GM19043 (cell line): ENCODE results near the gene TMPRSS12.
A peak's percentile ranks its signal among the peaks of the same experiment; 100 is the strongest.
"Not testable (repeated sequence)": the region's sequence is repeated elsewhere in the genome, so short reads cannot be mapped to it uniquely, and the experiment has no call there.

Source experiments
- ATAC-seq: cut with Tn5 transposase; IDR thresholded peaks from one replicate; pipeline ENCODE4 v1.9.1; 2021; ENCODE audit warnings: low read depth; ENCODE audit not compliant: unreplicated experiment

Gene TMPRSS12

DNA sequence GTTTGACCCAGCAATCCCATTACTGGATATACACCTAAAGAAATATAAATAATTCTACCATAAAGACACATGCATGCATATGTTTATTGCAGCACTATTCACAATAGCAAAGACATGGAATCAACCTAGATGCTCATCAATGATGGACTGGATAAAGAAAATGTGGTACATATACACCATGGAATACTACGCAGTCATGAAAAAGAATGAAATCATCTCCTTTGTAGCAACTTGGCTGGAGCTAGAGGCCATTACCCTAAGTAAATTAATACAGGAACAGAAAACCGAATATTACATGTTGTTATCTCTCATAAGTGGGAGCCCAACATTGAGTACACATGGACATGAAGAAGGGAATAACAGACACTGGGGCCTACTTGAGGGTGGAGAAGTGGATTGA, 13.0 kb downstream of the TMPRSS12 start:
- not testable (repeated sequence) for ATAC-seq

DNA sequence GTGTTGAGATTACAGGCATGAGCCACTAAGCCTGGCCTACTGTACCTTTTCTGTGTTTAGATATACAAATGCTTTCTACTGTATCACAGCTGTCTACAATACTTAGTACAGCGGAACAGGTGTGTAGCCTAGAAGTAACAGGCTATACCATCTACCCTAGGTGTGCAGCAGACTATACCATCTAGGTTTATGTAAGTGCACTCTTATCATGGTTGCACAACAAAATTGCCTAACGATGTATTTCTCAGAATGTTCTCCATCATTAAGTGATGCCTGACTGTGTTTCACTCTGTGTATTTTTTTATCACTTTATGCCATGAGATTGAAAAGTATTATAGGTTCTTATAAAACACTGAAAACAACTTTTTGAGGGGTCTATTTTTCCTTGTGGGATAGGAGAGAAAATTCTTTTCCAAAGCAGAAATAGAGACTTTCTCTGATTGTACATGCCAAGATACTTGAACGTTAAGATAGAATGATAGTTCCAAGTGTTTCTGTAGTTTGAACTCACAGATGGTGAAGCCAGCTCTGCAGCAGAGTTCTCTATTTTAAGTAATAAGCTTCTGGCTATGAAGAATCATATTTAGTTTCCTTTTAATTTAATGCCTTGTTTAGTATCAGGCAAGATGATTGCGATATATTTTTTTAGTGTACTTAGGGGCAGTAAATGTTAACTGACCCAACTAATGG, 17.0 kb downstream of the TMPRSS12 start:
- no peak for ATAC-seq

DNA sequence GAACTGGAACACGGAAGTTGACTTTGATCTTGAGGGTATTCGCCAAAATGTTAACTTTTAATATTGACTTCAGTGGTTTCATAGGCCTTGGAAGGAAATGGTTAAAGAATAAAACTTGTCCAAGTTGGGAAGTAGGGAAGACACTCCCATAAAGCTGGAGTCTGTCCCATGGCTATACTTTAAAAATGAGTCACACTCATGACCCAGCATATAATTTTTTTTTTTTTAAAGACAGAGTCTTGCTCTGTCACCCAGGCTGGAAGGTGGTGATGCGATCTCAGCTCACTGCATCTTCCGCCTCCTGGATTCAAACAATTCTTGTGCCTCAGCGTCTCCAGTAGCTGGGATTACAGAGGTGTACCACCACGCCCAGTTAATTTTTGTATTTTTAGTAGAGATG, 19.6 kb downstream of the TMPRSS12 start:
- no peak for ATAC-seq

DNA sequence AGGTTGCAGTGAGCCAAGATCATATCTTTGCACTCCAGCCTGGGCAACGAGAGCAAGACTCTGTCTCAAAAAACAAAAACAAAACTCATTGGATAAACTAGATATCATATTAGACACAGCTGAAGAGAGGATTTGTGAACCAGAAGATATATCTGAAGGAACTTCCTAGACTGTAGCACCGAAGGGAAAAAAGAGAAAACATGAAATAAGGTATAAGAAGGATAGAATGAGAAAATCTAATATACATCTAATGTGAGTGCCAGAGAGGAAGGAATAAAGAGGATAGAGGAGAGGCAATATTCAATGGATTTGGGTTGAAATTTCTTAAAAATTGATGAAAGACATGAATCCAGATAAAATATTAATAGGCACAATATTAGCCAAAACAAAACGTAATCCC, 22.5 kb downstream of the TMPRSS12 start:
- ATAC-seq, result no peak

DNA sequence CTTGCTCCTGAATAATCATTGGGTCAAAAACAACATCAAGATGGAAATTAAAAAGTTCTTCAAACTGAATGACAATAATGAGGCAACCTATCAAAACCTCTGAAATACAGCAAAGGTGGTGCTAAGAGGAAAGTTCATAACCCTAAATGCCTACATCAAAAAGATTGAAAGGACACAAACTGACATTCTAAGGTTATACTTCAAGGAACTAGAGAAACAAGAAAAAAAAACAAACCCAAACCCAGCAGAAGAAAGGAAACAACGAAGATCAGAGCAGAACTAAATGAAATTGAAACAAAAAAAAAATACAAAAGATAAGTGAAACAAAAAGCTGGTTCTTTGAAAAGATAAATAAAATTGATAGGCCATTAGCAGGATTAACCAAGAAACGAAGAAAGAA, 26.2 kb downstream of the TMPRSS12 start:
- not testable (repeated sequence) for ATAC-seq

DNA sequence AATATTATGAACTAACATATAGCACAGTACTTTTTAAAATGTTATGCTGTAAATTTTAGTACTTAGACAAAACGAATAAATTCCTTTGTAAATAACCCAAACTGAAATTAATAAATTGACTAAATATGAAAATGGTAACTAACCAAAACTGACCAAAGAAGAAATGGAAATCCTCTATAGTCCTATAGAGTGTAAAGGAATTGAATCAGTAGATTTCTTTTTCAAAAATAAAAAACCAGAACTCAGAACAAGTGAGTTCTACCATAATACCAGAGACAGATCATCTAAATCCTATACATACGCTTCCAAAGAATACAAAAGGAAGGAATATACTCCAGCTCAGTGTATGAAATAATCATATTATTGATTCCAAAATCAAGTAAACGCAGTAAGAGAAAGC, 39.8 kb downstream of the TMPRSS12 start:
- ATAC-seq, result no peak

DNA sequence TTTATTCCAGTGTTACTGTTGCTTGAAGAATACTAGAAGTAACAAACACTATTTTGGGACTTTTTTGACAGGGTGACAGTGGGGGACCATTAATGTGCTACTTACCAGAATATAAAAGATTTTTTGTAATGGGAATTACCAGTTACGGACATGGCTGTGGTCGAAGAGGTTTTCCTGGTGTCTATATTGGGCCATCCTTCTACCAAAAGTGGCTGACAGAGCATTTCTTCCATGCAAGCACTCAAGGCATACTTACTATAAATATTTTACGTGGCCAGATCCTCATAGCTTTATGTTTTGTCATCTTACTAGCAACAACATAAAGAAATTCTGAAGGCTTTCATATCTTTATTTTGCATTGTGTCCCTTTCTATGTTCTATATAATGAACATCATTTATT, 44.5 kb downstream of the TMPRSS12 start:
- no peak for ATAC-seq

DNA sequence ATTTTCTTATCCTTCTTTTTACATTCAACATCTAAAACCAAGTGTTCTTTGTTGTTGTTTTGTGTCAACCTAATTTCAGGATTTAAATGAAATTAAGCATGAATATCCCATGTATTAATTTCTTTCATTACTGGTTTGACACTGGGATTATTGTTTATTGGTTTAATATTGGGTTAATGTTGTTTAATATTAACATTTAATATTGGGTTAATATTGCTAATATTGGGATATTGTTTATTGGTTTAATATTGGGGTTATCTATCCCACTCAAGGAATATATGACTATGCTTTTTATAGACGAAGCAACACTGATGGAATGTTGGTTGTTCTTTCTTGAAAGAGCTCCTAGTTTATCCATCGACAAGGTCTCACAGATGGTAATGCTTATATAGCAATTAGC, 45.9 kb downstream of the TMPRSS12 start:
- ATAC-seq, result no peak

DNA sequence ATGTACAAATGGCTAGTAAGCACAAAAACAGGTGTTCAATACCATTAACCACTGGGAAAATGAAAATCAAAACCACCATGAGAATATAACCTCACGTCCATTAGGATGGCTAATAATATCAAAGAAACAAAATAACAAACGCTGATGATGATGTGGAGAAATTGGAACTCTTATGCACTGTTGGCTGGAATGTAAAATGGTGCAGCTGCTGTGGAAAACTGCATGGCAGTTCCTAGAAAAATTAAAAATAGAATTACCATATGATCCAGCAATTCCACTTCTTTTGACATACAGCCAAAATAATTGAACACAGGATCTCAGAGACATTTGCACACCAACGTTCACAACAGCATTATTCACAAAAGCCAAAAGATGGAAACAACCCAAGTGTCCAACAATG, 51.5 kb downstream of the TMPRSS12 start:
- no peak for ATAC-seq

DNA sequence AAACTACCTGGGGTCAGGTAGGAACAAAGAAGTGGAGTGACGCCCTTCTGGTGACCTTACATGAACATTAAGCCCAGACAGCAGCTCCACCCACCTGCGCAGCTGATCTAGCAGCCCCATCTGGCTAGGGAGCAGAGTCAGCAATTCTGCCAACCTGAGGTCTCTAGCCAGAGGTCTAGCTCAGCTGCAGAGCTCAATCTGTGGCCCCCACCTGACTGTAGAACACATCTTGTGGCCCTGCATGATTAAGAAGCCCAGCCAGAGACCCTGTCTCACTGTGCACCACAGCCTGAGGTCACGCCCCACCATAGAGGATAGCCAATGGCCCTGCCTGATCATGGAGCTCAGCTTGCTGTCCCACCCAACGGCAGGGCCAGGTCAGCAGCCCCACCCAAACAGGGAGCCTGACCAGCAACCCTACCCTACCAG, 59.0 kb downstream of the TMPRSS12 start:
- ATAC-seq, result no peak

DNA sequence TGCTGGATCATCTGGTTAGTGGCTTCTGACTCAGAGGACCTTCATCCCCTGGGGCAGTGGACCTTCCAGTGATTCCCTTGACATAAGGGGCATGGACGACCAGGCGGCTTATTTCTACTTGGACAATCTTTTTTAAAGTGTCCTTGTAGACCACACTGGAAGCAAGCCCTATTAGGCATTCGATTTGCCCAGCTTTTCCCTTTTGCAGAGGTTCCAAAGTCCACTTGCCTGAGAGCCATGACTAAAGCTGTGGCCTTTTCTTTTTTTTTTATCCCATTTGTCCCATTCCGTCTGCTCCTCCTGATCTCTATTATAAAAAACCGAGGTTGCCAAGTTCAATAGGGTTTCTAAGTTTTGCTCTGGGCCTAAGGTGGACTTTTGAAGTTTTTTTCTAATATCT, 65.8 kb downstream of the TMPRSS12 start:
- not testable (repeated sequence) for ATAC-seq

DNA sequence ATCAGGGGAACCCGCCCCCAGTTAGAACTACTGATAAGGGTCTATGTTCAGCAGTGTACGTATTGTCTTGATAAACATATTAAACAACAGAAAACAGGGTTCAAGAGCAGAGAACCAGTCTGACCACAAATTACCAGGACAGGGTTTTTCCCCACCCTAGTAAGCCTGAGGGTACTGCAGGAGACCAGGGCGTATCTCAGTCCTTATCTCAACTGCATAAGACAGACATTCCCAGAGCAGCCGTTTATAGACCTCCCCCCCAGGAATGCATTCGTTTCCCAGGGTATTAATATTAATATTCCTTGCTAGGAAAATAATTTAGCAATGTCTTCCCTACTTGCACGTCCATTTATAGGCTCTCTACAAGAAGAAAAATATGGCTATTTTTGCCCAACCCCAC, 69.6 kb downstream of the TMPRSS12 start:
- ATAC-seq, result not testable (repeated sequence)

DNA sequence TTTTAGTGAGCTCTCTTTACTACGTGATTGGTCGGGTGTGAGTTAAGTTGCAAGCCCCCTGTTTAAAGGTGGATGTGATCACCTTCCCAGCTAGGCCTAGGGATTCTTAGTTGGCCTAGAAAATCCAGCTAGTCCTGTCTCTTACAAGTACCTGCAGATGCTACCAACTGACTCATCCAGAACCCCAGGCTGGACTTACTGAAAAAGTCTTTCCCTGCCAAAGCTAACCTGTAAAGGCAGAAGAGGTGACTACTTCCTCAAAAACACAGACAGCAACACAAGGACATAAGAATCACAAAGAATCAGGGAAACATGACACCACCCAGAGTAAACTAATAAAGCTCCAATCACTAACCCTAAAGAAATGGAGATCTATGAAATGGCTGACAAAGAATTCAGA, 70.5 kb downstream of the TMPRSS12 start:
- no peak for ATAC-seq

DNA sequence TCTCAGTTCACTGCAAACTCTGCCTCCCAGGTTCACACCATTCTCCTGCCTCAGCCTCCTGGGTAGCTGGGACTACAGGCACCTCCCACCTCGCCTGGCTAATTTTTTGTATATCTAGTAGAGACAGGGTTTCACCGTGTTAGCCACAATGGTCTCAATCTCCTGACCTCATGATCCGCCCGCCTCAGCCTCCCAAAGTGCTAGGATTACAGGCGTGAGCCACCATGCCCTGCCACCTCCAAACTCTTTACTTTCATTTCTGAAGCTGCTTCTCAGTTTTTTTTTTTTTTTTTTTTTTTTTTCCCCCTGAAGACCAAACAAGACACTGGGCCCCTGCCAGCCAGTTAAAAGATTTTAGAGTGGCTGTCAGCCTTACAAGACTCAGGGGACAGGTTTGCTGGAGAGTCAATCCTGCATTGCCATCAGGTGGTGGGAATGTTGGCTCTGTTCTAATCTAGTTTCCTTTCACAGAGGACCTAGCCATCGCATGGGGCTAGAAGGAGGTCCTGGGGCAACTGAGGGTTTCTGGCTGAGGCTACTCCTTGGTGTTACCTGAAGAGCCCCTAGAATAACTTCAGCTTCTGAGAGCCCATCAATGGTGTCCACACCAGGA, 72.3 kb downstream of the TMPRSS12 start:
- ATAC-seq, result no peak

DNA sequence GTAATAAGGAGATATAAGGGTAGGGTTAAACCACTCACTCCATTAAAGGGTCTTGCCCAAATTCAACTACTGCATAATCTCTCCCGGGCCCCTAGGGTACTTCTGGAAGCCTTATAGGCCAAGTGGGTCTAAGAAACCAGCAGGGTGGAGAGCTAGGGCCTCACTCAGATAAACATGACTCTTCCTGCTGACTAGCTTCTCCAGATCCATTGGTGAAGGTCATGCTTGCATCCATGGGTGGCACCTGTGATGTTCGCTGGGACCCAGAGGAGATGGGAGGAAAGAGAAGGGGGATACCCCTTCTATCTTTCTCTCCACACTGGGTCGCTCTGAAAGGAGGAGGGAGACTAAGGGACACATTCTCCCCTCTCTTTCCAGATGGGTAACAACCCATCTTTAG, 73.6 kb downstream of the TMPRSS12 start:
- ATAC-seq, result no peak

DNA sequence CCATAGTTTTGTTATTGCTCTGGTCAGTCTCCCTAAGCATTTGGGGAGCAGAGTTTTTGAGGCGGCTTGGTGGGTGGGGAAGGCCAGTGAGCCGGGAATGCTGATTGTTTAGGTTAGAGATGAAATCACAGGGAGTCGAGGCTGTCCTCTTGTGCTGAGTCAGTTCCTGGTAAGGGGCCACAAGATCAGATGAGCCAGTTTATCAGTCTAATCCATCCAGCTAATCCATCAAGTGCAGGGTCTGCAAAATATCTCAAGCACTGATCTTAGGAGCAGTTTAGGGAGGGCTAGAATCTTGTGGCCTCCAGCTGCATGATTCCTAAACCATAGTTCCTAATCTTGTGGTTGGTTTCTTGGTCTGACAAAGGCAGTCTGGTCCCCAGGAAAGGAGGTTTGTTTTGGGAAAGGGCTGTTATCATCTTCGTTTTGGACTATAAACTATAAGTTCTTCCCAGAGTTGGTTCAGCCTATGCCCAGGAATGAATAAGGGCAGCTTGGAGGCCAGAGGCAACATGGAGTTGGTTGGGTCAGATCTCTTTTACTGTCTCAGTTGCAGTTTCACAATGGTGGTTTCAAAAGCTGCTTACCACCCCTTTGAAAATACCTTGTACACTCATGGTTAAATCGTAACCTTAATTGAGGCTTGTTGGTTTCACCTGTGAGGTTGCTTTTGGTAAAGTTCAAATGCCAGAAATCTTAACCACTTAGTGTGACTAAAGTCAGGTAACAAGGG, 76.0 kb downstream of the TMPRSS12 start:
- ATAC-seq, result no peak

DNA sequence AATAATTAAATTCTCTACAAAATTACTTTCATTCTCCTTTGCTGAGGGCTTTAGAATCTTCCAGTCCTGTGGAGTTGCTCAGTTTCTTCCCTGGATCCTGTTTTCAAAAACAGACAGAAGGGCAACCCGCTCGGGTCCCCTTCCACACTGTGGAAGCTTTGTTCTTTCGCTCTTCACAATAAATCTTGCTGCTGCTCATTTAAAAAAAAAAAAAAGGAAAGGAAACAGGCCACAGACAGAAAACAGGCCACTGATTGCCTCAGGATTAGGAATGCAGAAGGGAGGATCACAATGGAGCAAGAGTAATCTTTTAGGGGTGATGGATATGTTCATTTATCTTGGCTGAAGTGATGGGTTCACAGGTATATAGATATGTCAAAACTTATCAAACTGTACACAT, 80.1 kb downstream of the TMPRSS12 start:
- ATAC-seq, result no peak

DNA sequence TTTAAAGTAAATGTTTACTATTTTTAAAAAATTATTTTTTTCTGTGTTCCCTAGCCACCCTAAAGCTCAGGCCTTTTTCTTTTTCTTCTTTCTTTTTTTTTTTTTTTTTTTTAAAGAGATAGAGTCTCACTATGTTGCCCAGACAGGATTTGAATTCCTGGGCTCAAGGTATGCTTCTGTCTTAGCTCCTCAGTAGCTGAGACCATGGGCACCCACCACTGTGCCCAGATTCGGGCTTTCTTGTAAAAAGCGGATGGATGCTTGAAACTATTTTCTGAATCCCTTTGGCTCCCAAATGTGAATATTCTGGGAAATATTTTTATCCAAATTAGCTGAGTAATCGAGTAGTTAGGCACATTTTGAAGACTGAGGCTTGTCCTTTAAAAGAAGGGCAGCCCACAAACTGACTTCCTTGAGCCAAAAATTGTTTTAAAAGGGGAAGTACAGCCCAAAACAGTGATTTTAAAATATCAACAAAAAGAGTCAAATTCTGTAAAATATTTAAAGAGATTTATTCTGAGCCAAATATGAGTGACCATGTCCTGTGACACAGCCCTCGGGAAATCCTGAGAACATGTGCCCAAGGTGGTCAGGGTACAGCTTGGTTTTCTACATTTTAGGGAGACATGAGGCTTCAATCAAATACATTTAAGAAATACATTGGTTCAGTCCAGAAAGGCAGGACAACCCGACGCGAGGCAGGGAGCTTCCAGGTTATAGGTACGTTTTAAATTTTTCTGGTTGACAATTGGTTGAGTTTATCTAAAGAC, 80.8 kb downstream of the TMPRSS12 start:
- ATAC-seq, result no peak

DNA sequence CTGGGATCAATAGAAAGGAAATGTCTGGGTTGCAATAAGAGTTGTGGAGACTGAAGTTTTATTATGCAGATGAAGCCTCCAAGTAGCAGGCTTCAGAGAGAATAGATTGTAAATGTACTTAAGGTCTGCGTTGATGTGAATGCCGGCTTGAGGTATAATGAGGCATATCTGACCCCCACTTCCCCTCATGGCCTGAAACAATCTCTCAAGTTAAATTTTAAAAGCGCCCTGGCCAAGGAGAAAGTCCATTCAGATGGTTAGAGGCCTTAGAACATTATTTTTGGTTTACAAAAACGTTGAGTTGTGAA, 81.4 kb downstream of the TMPRSS12 start:
- ATAC-seq, result no peak

DNA sequence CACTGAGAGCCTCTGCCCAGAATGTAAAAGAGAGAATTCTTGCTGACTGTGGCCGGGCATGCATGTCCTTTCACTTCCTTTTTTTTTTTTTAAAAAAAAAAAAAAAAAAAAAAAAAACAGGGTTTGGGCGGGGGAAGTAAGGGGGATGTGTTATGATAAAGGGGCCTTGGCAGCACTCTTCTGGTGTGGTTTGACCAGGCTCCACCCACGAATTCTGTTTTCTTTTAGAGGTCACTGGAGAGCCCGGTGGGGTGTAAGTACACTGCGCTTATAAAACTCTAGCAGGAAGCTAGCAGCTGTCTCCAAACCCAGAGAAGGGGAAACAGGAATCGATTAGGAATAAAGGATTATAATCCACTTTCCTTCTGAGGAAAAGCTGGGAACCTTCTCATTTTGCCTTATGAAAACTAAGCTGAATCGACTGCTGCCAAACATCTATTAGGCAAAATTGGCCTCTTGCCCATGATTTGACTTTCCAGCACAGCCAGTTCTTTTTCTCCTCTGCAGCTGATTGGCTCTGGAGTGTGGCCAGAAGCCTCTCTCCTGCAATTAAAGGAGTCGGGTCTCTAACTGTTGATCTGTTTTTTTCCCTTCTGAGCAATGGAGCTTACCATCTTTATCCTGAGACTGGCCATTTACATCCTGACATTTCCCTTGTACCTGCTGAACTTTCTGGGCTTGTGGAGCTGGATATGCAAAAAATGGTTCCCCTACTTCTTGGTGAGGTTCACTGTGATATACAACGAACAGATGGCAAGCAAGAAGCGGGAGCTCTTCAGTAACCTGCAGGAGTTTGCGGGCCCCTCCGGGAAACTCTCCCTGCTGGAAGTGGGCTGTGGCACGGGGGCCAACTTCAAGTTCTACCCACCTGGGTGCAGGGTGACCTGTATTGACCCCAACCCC, 82.0 kb downstream of the TMPRSS12 start:
- ATAC-seq, result peak; percentile 80
